Naive thymus-derived CD4-positive, alpha-beta T cell (primary cell): Measurements from ENCODE around the gene PCDHGA1. TPM values are rescaled to one million over a fixed set of nuclear protein-coding genes. Genes with fewer than 3 reads are reported as not detected.
"Not testable (repeated sequence)": the region's sequence is repeated elsewhere in the genome, so short reads cannot be mapped to it uniquely, and the experiment has no call there.

ENCODE experiments used
- ATAC-seq: fragments of 150-1000 bp; cut with Tn5 transposase; 2 replicates; pipeline ENCODE4 v1.10.0; 2021; ENCODE audit warnings: mild to moderate bottlenecking, moderate library complexity
- CTCF ChIA-PET: fragments of 350-600 bp; sonication (Branson Sonifier 250); formaldehyde crosslinking; loops from one replicate; lab custom pipeline; 2021; ENCODE audit warnings: antibody characterized with exemption; lab: Charles Lee
- POLR2A ChIA-PET: fragments of 350-600 bp; sonication (Branson Sonifier 250); formaldehyde crosslinking; loops from one replicate; lab custom pipeline; 2021; ENCODE audit warnings: antibody characterized with exemption, inconsistent platforms; lab: Charles Lee
- DNase-seq, 9 donors: peaks; one replicate each; pipeline versions ENCODE4 v3.0.0 to v3.0.0-alpha.2; 2020 to 2022; ENCODE audit warnings: mixed read lengths in 1 of 9
- H3K27ac ChIP-seq: one replicate; pipeline ENCODE4 v1.7.0; 2013; ENCODE audit warnings: mild to moderate bottlenecking, low read depth, low read length, moderate library complexity
- H3K27me3 ChIP-seq, 2 donors: one replicate each; pipeline ENCODE4 v1.7.0; 2013; ENCODE audit warnings: low read length in 2 of 2, mild to moderate bottlenecking in 2 of 2, moderate library complexity in 2 of 2; ENCODE audit not compliant: control insufficient read depth in 2 of 2, insufficient read depth in 2 of 2
- H3K36me3 ChIP-seq, 3 experiments: 1 replicate in 2 of 3; 2 replicates in 1 of 3; pipeline ENCODE4 v1.7.0; 2013; ENCODE audit warnings: low read length in 3 of 3, mild to moderate bottlenecking in 3 of 3, moderate library complexity in 1 of 3; ENCODE audit not compliant: insufficient read depth in 3 of 3, control insufficient read depth in 2 of 3
- H3K4me1 ChIP-seq, 2 donors: one replicate each; pipeline ENCODE4 v1.7.0; 2013; ENCODE audit warnings: low read length in 2 of 2, mild to moderate bottlenecking in 2 of 2, moderate library complexity in 1 of 2; ENCODE audit not compliant: control insufficient read depth in 2 of 2, insufficient read depth in 2 of 2
- H3K4me3 ChIP-seq: 2 replicates; pipeline ENCODE4 v1.7.0; 2013; ENCODE audit warnings: mild to moderate bottlenecking, low read length
- H3K9me3 ChIP-seq, 3 experiments: 1 replicate in 2 of 3; 2 replicates in 1 of 3; pipeline ENCODE4 v1.7.0; 2013; ENCODE audit warnings: low read length in 3 of 3; ENCODE audit not compliant: control insufficient read depth in 2 of 3
- H3K27ac Mint-ChIP-seq, 9 donors: one replicate each; pipeline ENCODE4 v1.8.0; 2020 to 2022; ENCODE audit warnings: mixed read lengths in 9 of 9, mild to moderate bottlenecking in 8 of 9, moderate library complexity in 5 of 9, inconsistent platforms in 2 of 9
- H3K27me3 Mint-ChIP-seq, 5 donors: one replicate each; pipeline ENCODE4 v1.8.0; 2021 to 2022; ENCODE audit warnings: mixed read lengths in 5 of 5, mild to moderate bottlenecking in 1 of 5
- H3K36me3 Mint-ChIP-seq, 5 donors: one replicate each; pipeline ENCODE4 v1.8.0; 2020 to 2022; ENCODE audit warnings: mixed read lengths in 5 of 5, mild to moderate bottlenecking in 3 of 5, inconsistent platforms in 1 of 5
- H3K4me1 Mint-ChIP-seq, 7 donors: one replicate each; pipeline ENCODE4 v1.8.0; 2020 to 2022; ENCODE audit warnings: mixed read lengths in 7 of 7, mild to moderate bottlenecking in 3 of 7, inconsistent platforms in 1 of 7
- H3K4me3 Mint-ChIP-seq, 10 donors: one replicate each; pipeline ENCODE4 v1.8.0; 2020 to 2022; ENCODE audit warnings: mild to moderate bottlenecking in 10 of 10, mixed read lengths in 10 of 10, moderate library complexity in 6 of 10, inconsistent platforms in 2 of 10
- H3K9me3 Mint-ChIP-seq, 11 donors: one replicate each; pipeline ENCODE4 v1.8.0; 2020 to 2022; ENCODE audit warnings: mixed read lengths in 11 of 11, mild to moderate bottlenecking in 4 of 11, inconsistent platforms in 1 of 11, moderate library complexity in 1 of 11
- intact Hi-C, 2 donors: fragments of 100-400 bp; cut with micrococcal nuclease; formaldehyde crosslinking; loops; one replicate each; pipeline ENCODE4 v1.15.1; 2023
- polyA plus RNA-seq, 2 donors: library from polyadenylated mRNA; unstranded; fragments of 300-500 nt; fragmentation: Illumina TruSeq; gene quantifications; one replicate each; pipeline ENCODE4 v1.2.3, GENCODE V29; 2021
- total RNA-seq, 6 experiments: library from RNA in 5 of 6; stranded (reverse) in 5 of 6; gene quantifications; 1 replicate in 5 of 6; 2 replicates in 1 of 6; pipeline ENCODE4 v1.2.3 and lab custom pipeline; 2021 to 2026

The PCDHGA1 gene
- total and polyA plus RNA-seq, 7 experiments from 2014 or later: 0.08 to 0.54 (median 0.17) TPM; not detected in 2

DNA sequence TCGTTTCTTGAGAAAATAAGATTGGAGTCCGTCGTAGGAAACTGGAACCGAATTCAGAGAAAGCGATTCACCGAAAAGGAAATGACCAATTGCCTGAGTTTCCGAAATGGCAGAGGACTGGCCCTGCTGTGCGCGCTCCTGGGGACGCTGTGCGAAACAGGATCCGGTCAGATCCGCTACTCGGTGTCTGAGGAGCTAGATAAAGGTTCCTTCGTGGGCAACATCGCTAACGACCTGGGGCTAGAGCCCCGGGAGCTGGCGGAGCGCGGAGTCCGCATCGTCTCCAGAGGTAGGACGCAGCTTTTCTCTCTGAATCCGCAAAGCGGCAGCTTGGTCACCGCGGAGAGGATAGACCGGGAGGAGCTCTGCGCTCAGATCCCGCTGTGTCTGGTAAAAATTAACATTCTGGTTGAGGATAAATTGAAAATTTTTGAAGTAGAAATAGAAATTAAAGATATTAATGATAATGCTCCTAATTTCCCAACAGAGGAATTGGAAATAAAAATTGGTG is 13.7 kb downstream of the PCDHGA1 start:
- Mint-ChIP-seq H3K4me1 (no peaks in the 10 kb centered on the region), H3K4me3 (peak overlapping the region in 7 of 10 donors; percentile 48 to 76 (median 57)), H3K36me3 (peaks cover 4 to 43% (median 10%) of the 10 kb centered on the region in 5 donors), H3K27me3 (peaks cover 20 to 82% (median 81%) of the 10 kb centered on the region in 5 donors), H3K9me3 (peaks cover 12 to 91% (median 63%) of the 10 kb centered on the region in 11 donors), H3K27ac (no peak overlapping the region)
- Histone ChIP-seq H3K4me3 (no peak overlapping the region), H3K27ac (no peak overlapping the region), H3K9me3 (peaks cover 0 to 29% (median 0%) of the 10 kb centered on the region in 3 experiments), H3K36me3 (no peaks in the 10 kb centered on the region), H3K27me3 (peaks cover 3 to 11% of the 10 kb centered on the region in 2 donors), H3K4me1 (no peaks in the 10 kb centered on the region)
- ATAC-seq (no peak), DNase-seq (no peak)
- ChIA-PET POLR2A (no interaction called here), CTCF (no interaction called here)
- intact Hi-C loops: loop anchor here in 1 of 2 donors (5.0 kb wide), 1 partner anchor 213 kb away; no protein-coding TSS in a partner anchor

DNA sequence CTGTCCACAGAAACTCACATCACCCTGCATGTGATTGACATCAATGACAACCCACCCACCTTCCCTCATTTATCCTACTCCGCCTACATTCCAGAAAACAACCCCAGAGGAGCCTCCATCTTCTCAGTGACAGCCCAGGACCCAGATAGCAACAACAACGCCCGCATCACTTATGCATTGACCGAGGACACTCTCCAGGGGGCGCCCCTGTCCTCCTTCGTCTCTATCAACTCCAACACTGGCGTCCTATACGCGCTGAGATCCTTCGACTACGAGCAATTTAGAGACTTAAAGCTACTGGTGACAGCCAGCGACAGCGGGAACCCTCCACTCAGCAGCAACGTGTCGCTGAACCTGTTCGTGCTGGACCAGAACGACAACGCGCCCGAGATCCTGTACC is 15.0 kb downstream of the PCDHGA1 start:
- peaks cover 9 to 91% (median 55%) of the 10 kb centered on the region in 11 donors for H3K9me3 Mint-ChIP-seq
- Histone ChIP-seq H3K4me3 (no peak overlapping the region), H3K27ac (no peak overlapping the region), H3K9me3 (peaks cover 0 to 23% (median 0%) of the 10 kb centered on the region in 3 experiments), H3K27me3 (peaks cover 3 to 7% of the 10 kb centered on the region in 2 donors), H3K4me1 (no peaks in the 10 kb centered on the region), H3K36me3 (no peaks in the 10 kb centered on the region)
- intact Hi-C loops: no loop called here
- H3K4me3 Mint-ChIP-seq: peak overlapping the region in 1 of 10 donors; percentile 34
- CTCF ChIA-PET: no interaction called here
- H3K4me1 Mint-ChIP-seq: peaks cover 0 to 3% (median 0%) of the 10 kb centered on the region in 7 donors
- ATAC-seq (no peak), DNase-seq (no peak)
- peaks cover 0 to 45% (median 8%) of the 10 kb centered on the region in 5 donors for H3K36me3 Mint-ChIP-seq
- peaks cover 17 to 89% (median 84%) of the 10 kb centered on the region in 5 donors for H3K27me3 Mint-ChIP-seq
- no peak overlapping the region for H3K27ac Mint-ChIP-seq
- POLR2A ChIA-PET: no interaction called here

DNA sequence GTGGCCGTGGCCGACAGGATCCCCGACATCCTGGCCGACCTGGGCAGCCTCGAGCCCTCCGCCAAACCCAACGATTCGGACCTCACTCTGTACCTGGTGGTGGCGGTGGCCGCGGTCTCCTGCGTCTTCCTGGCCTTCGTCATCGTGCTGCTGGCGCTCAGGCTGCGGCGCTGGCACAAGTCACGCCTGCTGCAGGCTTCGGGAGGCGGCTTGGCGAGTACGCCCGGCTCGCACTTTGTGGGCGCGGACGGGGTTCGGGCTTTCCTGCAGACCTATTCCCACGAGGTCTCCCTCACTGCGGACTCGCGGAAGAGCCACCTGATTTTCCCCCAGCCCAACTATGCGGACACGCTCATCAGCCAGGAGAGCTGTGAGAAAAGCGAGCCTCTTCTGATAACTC is 15.7 kb downstream of the PCDHGA1 start:
- peaks cover 3 to 12% of the 10 kb centered on the region in 2 donors for H3K27me3 ChIP-seq

DNA sequence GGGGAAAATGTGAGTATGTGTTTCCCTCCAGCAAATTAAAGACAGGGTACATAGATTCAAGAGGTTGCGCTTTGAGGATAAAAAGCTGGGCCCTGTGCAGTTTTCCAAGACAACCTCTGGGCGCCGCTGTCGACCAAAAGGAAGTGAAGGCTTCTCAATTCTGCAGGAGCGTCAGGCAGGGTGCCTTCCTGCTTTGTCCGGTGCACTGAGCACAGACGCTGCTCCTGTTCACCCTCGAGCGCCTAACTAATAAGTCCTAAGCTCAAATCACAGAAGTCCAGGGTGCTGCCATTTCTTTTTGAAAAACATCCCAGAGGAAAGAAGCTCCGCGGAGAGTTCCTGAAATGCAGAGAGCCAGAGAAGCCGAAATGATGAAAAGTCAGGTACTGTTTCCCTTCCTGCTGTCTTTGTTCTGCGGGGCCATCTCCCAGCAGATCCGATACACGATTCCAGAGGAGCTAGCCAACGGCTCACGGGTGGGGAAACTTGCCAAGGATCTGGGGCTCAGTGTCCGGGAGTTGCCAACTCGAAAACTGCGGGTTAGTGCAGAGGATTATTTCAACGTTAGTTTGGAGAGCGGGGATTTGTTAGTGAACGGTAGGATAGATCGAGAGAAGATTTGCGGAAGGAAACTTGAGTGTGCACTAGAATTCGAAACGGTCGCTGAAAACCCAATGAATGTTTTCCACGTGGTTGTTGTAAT is 19.8 kb downstream of the PCDHGA1 start, which contains the start of gene PCDHGB1:
TSS of gene PCDHGB1 (plus strand) at position 183 of the 703 bp plus-strand sequence. CDS start at position 345, 162 bp downstream.
- POLR2A ChIA-PET: no interaction called here
- peaks cover 0 to 41% (median 7%) of the 10 kb centered on the region in 5 donors for H3K36me3 Mint-ChIP-seq
- peak within 1 kb of the TSS in 1 of 9 donors; percentile 42 for H3K27ac Mint-ChIP-seq
- peak within 1 kb of the TSS in 6 of 10 donors; percentile 2 to 79 (median 59) for H3K4me3 Mint-ChIP-seq
- H3K27me3 ChIP-seq: peaks cover 3 to 5% of the 10 kb centered on the region in 2 donors
- H3K4me3 ChIP-seq: no peak within 1 kb of the TSS
- H3K9me3 ChIP-seq: peaks cover 0 to 36% (median 0%) of the 10 kb centered on the region in 3 experiments
- peak in 2 of 9 donors; percentile 18 to 28 for DNase-seq
- intact Hi-C loops: no loop called here
- H3K36me3 ChIP-seq: no peaks in the 10 kb centered on the region
- peaks cover 7 to 90% (median 48%) of the 10 kb centered on the region in 11 donors for H3K9me3 Mint-ChIP-seq
- H3K27ac ChIP-seq: no peak within 1 kb of the TSS
- CTCF ChIA-PET: no interaction called here
- no peaks in the 10 kb centered on the region for H3K4me1 ChIP-seq
- peak; percentile 47 for ATAC-seq
- peaks cover 23 to 86% (median 83%) of the 10 kb centered on the region in 5 donors for H3K27me3 Mint-ChIP-seq
- peaks cover 0 to 3% (median 0%) of the 10 kb centered on the region in 7 donors for H3K4me1 Mint-ChIP-seq

More for the DNA sequence above, 15.7 kb downstream of the PCDHGA1 start:
- Mint-ChIP-seq H3K9me3 (peaks cover 8 to 94% (median 58%) of the 10 kb centered on the region in 11 donors), H3K36me3 (peaks cover 0 to 50% (median 7%) of the 10 kb centered on the region in 5 donors), H3K27me3 (peaks cover 18 to 91% (median 87%) of the 10 kb centered on the region in 5 donors)
- H3K36me3 ChIP-seq, ATAC-seq, H3K4me1 ChIP-seq, H3K4me3 ChIP-seq, intact Hi-C loops, H3K27ac ChIP-seq, DNase-seq, H3K4me1 Mint-ChIP-seq, POLR2A ChIA-PET, H3K27ac Mint-ChIP-seq, H3K4me3 Mint-ChIP-seq, CTCF ChIA-PET: not testable (repeated sequence)
- H3K9me3 ChIP-seq: peaks cover 0 to 27% (median 0%) of the 10 kb centered on the region in 3 experiments

DNA sequence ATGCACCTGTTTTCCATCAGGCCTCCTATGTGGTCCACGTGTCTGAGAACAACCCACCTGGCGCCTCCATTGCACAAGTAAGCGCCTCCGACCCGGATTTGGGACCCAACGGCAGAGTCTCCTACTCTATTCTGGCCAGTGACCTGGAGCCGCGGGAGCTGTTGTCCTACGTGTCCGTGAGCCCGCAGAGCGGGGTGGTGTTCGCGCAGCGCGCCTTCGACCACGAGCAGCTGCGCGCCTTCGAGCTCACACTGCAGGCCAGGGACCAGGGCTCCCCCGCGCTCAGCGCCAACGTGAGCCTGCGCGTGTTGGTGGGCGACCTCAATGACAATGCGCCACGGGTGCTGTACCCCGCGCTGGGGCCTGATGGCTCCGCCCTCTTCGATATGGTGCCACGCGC is 21.3 kb downstream of the PCDHGA1 start:
- no peak overlapping the region for H3K4me3 ChIP-seq
- no peaks in the 10 kb centered on the region for H3K4me1 ChIP-seq
- DNase-seq: no peak
- no peak for ATAC-seq
- no peak overlapping the region for H3K4me3 Mint-ChIP-seq
- H3K27ac Mint-ChIP-seq: no peak overlapping the region
- peaks cover 3 to 5% of the 10 kb centered on the region in 2 donors for H3K27me3 ChIP-seq
- H3K9me3 ChIP-seq: peaks cover 0 to 46% (median 0%) of the 10 kb centered on the region in 3 experiments
- H3K36me3 ChIP-seq: no peaks in the 10 kb centered on the region
- peaks cover 6 to 93% (median 51%) of the 10 kb centered on the region in 11 donors for H3K9me3 Mint-ChIP-seq
- H3K27me3 Mint-ChIP-seq: peaks cover 28 to 91% (median 86%) of the 10 kb centered on the region in 5 donors
- POLR2A ChIA-PET: no interaction called here
- intact Hi-C loops: no loop called here
- H3K36me3 Mint-ChIP-seq: peaks cover 0 to 36% (median 5%) of the 10 kb centered on the region in 5 donors
- CTCF ChIA-PET: no interaction called here
- H3K4me1 Mint-ChIP-seq: peaks cover 0 to 3% (median 0%) of the 10 kb centered on the region in 7 donors
- no peak overlapping the region for H3K27ac ChIP-seq

DNA sequence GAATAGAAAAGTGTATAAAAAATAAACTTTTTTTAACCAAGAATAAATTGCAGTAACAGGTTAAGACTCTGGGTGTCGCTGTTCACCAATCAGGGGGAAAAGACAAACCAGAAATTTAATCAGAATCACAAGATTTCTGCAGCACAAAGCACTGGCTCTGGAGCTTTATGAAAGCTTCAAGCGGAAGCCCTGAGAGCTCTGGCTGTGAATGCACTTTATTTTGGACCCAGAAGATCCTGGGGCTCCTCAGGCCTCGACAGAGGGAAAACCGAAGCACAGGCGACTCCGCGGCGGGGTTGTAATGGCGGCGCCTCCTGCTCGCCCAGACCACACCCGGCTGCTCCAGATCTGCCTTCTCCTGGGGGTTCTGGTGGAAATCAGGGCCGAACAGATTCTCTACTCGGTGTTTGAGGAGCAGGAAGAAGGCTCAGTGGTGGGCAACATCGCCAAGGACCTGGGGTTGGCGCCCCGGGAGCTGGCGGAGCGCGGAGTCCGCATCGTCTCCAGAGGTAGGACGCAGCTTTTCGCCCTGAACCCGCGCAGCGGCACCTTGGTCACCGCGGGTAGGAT is 24.7 kb downstream of the PCDHGA1 start, which contains the start of gene PCDHGA4:
TSS of gene PCDHGA4 (plus strand) at position 122 of the 570 bp plus-strand sequence. CDS start at position 209, 87 bp downstream.
- ATAC-seq (no peak), DNase-seq (no peak)
- H3K36me3 ChIP-seq: no peaks in the 10 kb centered on the region
- H3K27ac Mint-ChIP-seq: no peak within 1 kb of the TSS
- peaks cover 0 to 5% of the 10 kb centered on the region in 2 donors for H3K27me3 ChIP-seq
- peaks cover 0 to 38% (median 6%) of the 10 kb centered on the region in 5 donors for H3K36me3 Mint-ChIP-seq
- H3K4me3 Mint-ChIP-seq: peak within 1 kb of the TSS in 5 of 10 donors; percentile 27 to 55 (median 35)
- H3K27ac ChIP-seq: no peak within 1 kb of the TSS
- peaks cover 28 to 90% (median 81%) of the 10 kb centered on the region in 5 donors for H3K27me3 Mint-ChIP-seq
- H3K9me3 Mint-ChIP-seq: peaks cover 8 to 91% (median 48%) of the 10 kb centered on the region in 11 donors
- H3K4me3 ChIP-seq: no peak within 1 kb of the TSS
- CTCF ChIA-PET: no interaction called here
- peaks cover 0 to 52% (median 0%) of the 10 kb centered on the region in 3 experiments for H3K9me3 ChIP-seq
- intact Hi-C loops: loop anchor here in 1 of 2 donors (5.0 kb wide), 1 partner anchor 157 kb away; no protein-coding TSS in a partner anchor
- H3K4me1 ChIP-seq: no peaks in the 10 kb centered on the region
- POLR2A ChIA-PET: no interaction called here
- peaks cover 0 to 5% (median under 1%) of the 10 kb centered on the region in 7 donors for H3K4me1 Mint-ChIP-seq
